Activated CD4-positive, CD25-positive, alpha-beta regulatory T cell treated with anti-CD3 and anti-CD28 coated beads, Interleukin-2, amount 50 U/mL, for 24 hours (primary cell): ENCODE measurements around the gene PEAR1.
A peak's percentile ranks its signal among the peaks of the same experiment; 100 is the strongest.

ENCODE experiments used
- ATAC-seq, 2 donors: fragments of 150-1000 bp; cut with Tn5 transposase; one replicate each; pipeline ENCODE4 v1.10.0; 2021; ENCODE audit warnings: mild to moderate bottlenecking in 1 of 2, moderate library complexity in 1 of 2

The PEAR1 gene

DNA sequence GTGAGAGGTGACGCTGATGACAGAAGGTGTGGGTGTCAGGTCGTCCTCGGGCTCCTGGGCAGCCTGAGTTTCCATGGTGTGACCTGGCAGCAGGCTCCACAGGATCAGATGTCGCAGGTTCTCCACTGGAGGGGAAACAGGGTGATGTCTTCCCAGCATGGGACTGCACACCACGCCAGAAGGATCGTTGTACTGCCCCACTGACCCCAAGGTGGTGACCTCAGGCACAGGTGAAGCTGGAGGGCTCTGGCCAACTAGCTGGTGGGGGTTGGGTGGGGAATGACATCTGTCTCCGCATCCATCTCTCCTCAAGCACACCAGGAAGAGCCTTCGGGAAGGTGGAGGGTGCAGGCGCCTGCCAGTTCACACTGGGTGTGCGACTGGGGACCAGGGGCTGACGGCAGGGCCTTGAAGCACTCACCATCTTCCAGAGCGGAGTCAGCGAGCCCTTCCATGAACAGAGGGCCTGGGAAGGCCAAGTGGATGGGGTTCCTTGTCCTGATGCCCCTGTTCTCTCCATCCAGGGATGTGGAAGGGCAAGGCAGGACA, 46.3 kb downstream of the PEAR1 start:
- ATAC-seq, result no peak

DNA sequence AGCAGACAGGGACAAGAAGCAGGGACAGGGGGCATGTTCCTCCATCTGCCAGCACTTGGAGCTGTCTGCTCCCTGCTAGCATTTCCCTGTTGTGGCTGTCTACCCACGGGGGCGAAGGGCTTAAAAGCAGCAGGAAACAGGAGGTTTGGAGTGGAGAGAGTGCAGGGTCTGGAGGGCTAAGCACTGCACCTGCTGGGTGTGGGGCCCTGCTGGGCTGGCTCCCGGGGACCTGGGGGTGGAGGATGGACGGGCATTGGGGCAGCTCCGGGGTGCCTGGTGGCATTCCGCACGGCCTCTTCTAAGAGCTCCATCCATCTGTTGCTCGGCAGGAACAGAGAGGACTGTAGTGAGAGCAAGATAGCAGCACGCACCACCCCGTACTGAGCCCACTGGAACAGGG, 48.2 kb downstream of the PEAR1 start:
- ATAC-seq, result no peak

DNA sequence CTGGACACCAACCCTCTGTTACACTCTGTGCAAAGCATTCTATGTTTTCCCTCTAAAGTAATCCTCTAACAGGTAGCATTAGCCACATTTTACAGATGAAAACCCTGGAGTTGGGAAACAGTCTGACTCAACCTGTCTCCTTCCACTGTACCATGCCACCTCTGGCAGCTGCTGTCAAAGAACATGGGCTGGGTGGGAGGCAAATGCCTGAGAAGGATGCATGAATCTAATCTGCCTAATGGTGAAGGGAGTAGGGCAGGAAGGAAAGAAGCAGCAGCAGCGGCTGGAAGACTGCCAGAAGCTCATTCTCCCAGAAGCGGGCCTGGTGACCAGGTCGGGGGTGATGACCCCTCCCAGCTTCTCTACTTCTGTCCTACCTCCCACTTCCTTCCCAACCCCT, 48.7 kb downstream of the PEAR1 start:
- ATAC-seq, result no peak

DNA sequence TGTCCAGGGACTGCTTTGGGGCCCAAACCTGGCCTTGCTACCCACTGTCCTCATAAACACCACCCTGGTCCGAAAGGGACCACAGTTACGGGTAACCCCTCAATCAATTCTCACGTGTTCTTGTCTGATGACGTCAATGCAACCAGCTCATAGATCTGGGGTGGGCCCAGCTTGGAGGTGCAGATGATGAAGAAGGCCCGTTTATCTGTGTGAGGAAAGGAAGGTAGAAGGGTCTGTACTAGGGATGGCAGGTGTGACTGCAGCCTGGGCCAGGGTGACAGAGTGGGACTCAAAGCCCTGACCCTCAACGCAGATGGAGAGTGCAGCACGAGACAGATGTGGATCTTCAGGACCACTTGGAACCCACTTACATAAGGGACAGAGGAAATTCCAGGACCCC, 49.1 kb downstream of the PEAR1 start:
- ATAC-seq, result no peak

DNA sequence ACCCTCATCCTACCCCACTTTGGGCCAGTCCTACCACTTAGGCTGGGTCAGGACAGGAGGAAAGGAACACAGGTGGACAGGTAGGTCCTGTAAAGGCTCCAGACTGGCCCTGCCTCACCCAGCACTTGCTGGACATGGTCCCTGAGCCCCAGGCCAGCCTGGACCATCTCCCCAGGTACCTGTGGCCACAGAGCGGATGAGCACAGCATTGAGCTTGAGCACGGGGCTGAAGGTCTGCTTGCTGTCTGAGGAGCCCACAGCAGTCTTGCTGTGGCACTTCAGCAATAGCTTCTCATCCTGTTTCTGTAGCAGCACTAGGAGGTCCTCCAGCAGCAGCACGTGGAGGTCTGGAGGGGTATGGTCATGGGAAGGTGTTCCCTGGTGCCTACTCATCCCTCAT, 50.2 kb downstream of the PEAR1 start:
- no peak for ATAC-seq

DNA sequence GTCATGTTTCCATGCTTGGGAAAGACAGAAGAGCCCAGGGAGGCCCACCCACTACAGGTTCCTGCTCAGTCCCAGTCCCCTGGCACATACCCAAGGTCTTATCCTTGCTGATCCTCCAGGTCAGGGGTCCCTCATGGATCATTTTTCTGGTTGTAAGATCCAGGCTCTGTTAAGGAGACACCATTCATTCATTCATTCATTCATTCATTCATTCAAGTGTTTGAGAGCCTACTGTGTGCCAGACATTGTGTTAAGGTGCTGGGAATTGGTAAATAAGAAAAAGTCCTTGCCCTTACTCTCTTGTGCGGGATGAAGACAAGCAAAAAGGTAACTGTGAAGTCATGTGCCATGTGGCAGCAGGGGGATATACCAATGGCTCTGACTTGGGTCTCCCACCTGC, 50.8 kb downstream of the PEAR1 start:
- no peak for ATAC-seq

DNA sequence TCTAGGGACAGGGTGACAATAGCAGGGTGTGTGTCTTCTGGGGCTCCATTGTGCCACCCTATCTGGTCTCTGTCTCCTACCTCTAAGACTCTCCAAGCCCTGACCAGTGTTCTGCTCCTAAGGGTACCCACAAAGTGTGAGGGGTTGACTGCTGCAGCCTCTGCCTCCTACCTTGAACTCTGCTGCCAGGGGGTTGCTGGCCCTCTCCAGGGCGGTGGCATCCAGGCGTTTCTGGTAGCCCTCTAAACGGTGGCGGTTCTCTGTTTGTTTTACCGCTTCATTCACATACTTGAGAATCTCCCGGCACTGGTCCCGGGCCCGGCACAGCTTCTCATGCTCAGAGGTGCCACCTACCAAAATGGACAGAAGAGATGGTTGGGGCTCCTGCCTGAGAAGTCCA, 51.3 kb downstream of the PEAR1 start:
- ATAC-seq, result no peak

DNA sequence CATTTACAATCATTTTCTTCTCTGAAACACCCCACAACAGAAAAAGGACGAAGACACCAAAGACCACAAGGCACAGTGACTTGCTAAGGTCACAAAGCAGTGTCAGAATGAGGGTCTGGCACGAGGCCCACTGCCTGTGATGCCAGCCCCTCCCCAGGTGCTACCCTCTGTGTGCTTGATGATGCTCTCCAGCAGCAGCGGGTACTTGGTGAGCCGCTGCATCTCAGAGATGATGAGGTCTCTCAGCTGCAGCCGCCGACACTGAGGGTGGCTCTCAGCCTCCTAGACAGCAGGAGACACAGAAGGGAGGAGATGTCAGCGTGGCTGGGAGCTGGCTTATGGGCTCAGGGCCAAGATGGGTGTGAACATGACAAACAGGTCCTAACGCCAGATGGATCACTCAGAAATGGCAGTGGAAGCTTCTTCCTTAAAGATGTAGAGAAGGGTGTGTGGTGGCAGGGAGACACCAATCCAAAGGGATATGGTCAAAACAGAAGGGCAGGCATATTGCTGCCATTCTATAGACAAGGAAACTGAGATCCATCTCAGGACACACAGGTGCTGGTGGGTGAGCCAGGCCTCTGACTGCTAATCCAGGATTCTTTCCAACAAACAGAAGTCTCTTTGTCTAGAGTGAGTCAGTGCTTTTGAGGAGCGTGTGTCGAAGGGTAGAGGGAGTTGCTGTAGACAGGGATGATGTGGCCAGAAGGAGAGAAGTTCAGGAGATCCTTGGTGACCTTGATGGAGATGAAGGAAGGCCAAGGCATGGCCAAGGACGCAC, 52.6 kb downstream of the PEAR1 start:
- no peak for ATAC-seq

DNA sequence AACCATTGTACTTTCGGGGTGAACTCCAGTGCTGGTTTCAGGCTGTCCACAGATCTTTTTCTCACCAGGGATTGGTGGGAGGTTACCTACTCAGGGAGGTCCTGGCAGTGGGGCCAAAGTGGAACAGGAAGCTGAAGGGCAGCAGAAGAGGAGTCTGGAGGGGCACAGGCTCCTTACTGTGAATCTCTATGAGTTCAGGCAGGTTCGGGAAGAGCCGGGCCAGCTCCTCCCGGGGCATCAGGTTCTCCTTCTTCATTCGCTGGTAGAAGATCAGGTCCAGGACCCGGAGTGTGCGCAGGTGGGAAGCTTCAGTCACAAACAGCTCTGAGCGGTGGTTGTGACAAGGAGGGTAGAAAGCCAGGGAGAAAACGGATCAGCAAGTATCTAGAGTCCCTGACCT, 53.6 kb downstream of the PEAR1 start:
- ATAC-seq, result no peak

DNA sequence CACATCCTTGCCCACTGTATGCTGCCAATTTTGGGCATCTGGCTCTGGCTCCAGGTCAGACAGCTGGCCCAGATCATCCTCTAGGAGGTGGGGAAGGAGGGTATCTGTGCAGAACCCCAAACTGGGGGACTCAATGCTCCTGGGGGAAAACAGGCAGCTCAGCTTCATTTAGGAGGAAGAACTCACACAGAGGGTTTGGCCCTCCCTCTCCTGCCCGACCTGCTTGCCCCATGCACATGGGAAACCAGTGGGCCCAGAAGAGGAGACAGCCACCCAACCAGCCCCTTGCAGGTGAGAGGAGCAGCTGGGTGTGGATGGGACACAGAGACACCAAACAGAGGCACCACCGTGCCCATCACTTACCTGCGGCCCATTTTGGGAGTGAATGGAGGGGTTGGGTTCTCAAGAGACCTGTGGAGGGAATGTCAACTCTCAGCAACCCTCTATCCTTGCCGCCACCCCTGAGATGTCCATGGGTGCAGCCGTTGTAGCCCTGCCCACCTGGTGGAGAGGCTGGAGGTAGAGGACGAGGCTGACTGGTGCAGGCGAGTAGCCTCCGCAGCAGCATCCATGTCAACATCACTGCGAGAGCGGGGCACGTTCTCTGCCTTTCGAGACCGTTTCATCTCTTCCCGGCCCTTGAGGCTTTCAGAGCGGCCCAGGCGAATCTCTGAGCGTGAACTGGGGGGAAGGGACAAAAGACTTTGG, 54.5 kb downstream of the PEAR1 start:
- no peak for ATAC-seq

DNA sequence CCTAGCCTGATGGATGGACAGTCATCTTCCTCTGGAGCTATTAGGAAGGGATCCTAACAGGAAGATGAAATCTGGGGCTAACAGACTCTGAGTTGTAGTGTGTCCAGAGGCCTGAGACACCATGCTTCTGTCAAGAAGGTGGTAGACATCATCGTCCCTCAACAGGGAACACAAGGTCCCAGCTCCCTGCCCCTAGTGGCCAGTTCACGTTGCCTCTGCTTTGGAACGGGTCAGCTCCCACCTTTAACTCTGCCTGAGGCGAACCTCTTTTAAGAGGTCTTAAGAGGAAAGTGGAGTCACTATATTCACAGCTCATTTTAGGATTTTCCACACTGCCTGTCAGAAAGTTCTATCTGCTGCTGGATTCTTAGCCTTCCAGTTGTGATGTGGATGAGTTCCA, 55.2 kb downstream of the PEAR1 start:
- ATAC-seq, result no peak

DNA sequence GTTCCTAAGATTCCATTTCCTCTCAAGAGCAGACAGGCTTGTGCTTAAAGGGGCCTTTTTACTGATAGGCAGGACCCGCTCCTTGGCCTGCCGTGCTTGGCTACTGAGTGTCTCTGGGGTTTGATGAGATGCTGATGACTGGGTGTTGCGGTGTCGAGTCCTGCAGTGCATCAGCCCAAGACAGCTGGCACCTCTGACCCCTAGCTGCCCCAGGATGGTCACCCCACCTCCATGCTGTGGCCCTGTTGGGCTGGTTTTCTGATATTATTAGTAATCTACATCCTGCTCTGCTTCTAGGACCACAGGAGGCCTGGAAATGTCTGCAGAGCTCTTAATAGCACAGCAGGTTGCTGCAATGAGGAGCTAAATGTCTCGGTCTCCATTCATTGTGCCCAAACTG, 55.6 kb downstream of the PEAR1 start:
- no peak for ATAC-seq

DNA sequence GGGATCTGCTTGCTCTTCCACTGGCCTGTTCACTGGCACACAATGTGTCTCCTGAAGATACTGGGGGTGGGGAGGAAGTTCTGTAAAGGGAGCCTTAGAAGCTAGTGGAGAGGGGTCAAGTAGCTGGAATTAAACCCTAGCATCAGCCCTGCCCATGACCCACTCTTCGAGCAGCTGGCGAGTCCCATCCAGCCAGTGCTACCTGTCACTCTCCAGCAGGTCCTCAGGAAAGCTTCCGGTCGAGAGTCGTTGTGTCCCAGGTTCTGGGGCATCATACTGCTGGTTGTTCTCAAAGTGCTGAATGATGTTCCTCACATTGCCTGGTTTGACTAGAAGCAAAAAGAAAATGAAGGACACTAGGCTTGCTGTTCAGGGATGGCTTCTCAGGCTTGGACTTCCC, 57.9 kb downstream of the PEAR1 start:
- no peak for ATAC-seq

DNA sequence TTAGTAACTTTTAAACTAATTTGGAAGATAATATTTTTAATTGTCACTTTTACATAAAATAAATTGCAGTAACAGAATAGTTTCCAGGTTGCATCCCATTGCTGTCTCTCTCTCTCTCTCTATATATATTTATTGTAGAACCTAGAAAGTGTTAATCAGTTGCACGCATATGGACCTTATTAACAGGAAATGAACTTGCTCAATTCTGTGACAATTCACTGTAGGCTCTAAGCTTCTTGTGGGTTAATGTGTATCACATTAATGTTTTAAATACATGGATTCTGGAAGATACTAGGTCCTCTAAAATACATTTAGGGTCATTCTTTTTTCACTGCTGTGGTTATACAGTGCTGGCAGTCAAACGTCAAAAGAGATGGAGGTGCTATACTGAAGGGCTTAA, 60.1 kb downstream of the PEAR1 start:
- ATAC-seq, result no peak

DNA sequence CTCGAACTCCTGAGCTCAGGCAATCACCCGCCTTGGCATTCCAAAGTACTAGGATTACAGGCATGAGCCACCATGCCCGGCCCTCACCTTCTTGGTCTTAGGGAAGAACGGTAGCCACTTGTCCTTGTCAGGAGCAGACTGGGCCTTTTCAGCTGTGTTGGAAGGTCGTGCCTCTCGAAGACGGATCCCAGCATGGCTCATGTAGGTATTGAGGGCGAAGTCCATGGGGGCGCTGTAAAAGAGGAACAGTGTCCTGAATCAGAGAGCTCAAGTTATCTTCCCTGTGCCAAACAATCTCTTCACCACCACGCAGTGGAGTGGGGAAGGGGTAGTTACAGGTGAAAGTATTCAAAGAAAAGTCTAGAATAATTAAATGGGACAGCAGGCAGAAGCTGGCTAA, 62.8 kb downstream of the PEAR1 start:
- no peak for ATAC-seq

DNA sequence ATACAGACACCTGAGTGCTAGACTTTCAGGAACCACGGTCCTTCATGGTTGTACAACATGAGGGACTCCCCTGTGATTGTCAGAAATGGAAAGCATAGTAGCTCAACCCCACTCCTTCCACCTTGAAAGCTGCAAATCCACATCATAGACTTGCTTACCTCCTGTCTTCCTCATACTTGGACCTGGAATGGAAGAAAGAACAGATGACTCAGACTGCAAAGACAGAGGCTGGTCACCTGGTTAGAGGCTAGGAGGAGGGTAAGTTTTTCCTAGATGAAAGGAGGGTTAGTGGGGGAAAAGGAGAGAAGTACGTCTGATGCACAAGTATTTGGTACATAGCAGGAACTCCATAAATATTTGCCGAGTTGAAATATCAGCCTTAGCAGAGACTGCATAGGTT, 64.1 kb downstream of the PEAR1 start:
- ATAC-seq, result no peak

DNA sequence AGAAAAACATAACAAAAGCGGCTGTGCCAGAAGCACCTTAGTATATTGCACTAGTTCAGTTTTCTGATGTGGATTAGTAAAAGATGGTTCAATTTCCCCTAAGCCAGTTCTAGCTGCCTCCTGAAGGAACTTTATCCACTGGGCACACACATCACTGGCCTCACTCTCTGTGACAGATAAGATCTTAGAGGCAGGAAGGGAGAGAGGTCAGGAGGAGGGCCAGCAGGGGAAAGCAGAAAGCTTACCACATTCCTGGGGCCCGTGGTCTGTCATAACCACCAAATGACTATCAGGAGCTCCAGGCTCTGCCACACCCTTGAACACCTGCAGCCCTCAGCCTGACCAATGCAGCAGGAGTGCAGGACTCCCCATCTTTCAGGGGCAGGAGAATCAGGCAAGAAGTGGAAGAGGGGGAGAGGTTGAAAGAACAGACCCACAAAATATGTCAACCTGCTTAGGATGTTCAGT, 64.8 kb downstream of the PEAR1 start:
- ATAC-seq, result no peak

DNA sequence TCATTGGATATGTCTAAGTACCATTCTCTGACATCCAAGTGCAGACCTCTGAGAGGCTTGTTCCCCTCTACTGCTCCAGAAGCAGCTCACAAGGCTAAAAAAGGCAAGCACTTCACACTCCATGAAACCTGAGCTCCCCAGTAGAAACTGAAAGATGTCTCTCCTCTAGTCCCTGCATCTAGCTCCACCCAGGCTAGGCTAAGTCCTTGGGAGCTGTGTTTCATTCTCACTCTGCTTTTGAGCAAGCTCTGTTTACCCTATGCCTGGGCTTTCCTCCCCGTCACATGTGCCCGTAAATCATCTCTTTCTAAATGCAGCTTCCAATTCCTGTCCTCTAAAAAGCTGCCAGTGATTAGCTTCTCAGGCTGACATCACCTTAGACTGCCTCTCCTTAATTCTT, 65.9 kb downstream of the PEAR1 start:
- ATAC-seq, result no peak

DNA sequence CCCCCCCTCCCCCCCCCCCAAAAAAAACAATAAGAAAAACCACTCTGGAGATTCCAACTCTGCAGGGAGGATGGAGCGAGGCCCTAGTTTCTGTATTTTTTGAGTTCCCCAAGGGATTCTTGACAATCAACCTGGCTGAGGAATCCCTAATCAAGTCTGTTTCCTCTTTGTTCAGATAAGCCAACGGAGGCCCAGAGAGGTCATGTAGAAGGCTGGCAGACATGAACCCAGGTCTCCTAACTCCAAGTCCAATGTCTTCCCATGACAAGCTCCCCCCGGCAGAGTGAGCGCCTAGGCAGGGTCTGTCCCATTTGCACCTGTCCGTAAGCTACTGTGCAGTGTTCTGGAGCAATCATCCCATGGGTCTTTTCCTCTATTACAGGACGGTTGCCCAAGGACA, 66.4 kb downstream of the PEAR1 start:
- no peak for ATAC-seq

DNA sequence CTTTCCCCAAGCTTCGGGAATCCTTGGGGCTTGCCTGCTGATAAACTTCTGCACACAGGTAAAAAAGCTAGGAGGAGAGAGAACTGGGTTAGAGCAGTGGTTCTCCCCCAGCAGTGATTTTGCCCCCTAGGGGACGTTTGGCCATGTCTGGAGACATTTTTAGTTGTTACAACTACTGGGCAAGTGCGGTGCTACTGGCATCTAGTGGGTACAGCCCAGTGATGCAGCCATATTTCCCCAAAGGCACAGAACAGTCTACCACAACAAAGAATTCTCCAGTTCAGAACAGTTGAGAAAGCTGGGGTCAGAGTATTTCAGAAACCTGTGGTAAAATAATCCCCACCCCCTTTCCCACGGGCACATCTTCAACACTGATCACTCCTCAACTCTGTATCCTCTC, 68.2 kb downstream of the PEAR1 start:
- peak in 1 of 2 donors; percentile 33 for ATAC-seq

DNA sequence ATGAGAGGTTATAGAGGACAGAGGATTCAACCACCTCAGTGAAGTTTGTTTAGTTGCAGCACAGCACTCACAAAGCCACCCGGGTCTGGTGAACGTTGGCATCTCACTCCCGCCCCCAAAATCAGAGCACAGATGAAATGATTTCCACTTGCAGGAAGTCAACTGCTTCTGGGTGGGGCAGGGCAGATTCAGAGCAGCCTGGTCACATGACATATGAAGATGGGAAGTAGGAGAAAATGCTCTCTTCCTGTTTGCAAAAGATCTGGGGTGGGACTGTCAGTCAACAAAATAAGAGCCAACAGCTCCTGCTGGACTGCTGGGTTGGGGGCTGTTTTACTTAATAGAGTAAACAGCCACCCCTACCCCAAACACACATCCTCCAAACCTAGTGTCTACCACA, 70.1 kb downstream of the PEAR1 start:
- peak; percentile 46 to 67 for ATAC-seq

DNA sequence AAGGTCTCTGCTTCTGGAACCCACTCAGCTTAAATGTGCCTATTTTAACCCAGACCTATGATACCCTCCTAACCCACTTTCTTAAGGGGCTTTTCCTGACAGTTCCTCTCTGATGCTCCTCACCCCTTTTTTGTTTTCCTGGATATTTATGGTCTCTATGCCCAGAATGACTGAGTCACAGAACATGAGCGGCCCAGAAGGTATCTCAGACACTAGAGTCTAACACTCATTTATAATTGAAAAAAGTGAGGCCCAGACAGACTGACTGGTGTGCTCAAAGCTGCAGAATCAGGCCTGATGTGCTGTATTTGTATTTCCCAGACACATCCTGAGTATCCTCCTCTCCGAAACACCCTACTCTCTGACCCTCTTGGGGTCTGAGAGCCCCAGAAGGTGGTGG, 70.9 kb downstream of the PEAR1 start:
- ATAC-seq, result no peak
